A549 (cell line): ENCODE data around the gene KIF5A.

ENCODE experiments used
- EP300 ChIP-seq, 2 experiments: fragments of >200 bp; sonication (Bioruptor Twin); formaldehyde crosslinking; IDR thresholded peaks; 2 replicates in 1 of 2; 3 replicates in 1 of 2; pipeline ENCODE4 v1.6.1; 2016 to 2017
- FOSL2 ChIP-seq, 2 experiments: fragments of 450-650 bp in 1 of 2; fragments of >200 bp in 1 of 2; sonication (Bioruptor Twin) in 1 of 2; formaldehyde crosslinking; IDR thresholded peaks; 2 replicates each; pipeline versions ENCODE4 v1.5.0 to v1.6.1; 2016 to 2020; ENCODE audit warnings: mild to moderate bottlenecking in 1 of 2, moderate library complexity in 1 of 2
- HDAC2 ChIP-seq: fragments of 200-600 bp; sonication (generic); IDR thresholded peaks from 2 replicates; pipeline ENCODE4 v1.6.1; 2016
- NFE2L2 ChIP-seq: fragments of 150-350 bp; conservative IDR thresholded peaks from 2 replicates; pipeline ENCODE4 v1.6.1; 2014; ENCODE audit warnings: low read length
- POLR2A ChIP-seq: IDR thresholded peaks from 2 replicates; pipeline ENCODE4 v1.6.1; 2012; ENCODE audit warnings: mild to moderate bottlenecking, low read length
- RAD21 ChIP-seq, 2 experiments: fragments of >200 bp in 1 of 2; sonication (Bioruptor Twin) in 1 of 2; formaldehyde crosslinking in 1 of 2; IDR thresholded peaks in 1 of 2; conservative IDR thresholded peaks in 1 of 2; 2 replicates in 1 of 2; 3 replicates in 1 of 2; pipeline ENCODE4 v1.6.1; 2012 to 2018; ENCODE audit warnings: inconsistent platforms in 1 of 2
- RFX5 ChIP-seq: fragments of 450-650 bp; IDR thresholded peaks from 2 replicates; pipeline ENCODE4 v1.7.1; 2014; ENCODE audit warnings: antibody characterized with exemption, mild to moderate bottlenecking, moderate library complexity
- TF ChIP-seq, protein P1 (sequence below): fragments of >200 bp; sonication (Bioruptor Twin); formaldehyde crosslinking; IDR thresholded peaks from 3 replicates; pipeline ENCODE4 v1.5.1; 2016

DNA sequence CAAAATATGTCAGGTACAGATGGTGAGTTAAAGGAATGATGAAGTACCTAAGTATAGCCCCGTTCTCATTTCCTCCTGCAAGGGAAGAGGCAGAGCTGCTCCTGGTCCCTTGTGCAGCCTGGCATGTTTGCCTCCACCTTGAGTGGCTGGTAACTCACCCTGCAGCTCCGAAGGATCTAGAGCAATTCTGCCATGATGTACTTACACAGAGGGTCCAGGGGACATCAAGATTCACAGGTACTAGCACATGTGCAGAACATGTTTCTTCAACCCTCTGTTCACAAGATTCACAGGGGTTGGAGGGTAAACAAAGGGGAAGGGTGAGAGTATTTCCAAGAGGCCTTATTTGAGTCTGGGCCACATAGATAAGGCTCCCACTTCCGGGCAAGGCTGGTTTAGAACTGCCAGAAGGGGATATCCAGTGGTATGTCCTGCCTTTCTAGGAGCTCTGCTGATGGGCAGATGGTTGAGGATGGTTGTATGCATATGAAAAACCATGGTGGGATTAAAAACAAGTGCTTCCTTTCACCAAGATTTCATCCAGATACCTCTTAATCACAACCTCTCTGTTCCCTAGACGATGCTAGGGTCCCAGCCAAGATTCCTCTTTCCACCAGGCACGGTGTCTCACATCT is 10.6 kb upstream of the KIF5A start:
- TF ChIP-seq, protein P1, sequence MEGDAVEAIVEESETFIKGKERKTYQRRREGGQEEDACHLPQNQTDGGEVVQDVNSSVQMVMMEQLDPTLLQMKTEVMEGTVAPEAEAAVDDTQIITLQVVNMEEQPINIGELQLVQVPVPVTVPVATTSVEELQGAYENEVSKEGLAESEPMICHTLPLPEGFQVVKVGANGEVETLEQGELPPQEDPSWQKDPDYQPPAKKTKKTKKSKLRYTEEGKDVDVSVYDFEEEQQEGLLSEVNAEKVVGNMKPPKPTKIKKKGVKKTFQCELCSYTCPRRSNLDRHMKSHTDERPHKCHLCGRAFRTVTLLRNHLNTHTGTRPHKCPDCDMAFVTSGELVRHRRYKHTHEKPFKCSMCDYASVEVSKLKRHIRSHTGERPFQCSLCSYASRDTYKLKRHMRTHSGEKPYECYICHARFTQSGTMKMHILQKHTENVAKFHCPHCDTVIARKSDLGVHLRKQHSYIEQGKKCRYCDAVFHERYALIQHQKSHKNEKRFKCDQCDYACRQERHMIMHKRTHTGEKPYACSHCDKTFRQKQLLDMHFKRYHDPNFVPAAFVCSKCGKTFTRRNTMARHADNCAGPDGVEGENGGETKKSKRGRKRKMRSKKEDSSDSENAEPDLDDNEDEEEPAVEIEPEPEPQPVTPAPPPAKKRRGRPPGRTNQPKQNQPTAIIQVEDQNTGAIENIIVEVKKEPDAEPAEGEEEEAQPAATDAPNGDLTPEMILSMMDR = no peak
- no peak for TF ChIP-seq EP300 (IDR thresholded peaks at IDR 0.05)
- no peak for TF ChIP-seq RFX5
- no peak for TF ChIP-seq POLR2A
- no peak for TF ChIP-seq FOSL2 (IDR thresholded peaks at IDR 0.05)
- TF ChIP-seq FOSL2 (CRISPR knock-in tag; IDR thresholded peaks at IDR 0.05) = no peak
- no peak for TF ChIP-seq NFE2L2
- TF ChIP-seq HDAC2 = no peak
- TF ChIP-seq RAD21 (conservative IDR thresholded peaks at IDR 0.05 in 1 of 2, IDR thresholded peaks at IDR 0.05 in 1 of 2) = no peak
